CD8-positive, alpha-beta memory T cell (primary cell): ENCODE measurements around the gene KRTAP10-1. TPM values are rescaled to one million over a fixed set of nuclear protein-coding genes. Genes with fewer than 3 reads are reported as not detected.
"Not testable (repeated sequence)": the region's sequence is repeated elsewhere in the genome, so short reads cannot be mapped to it uniquely, and the experiment has no call there.

Experiments used
- CTCF ChIA-PET: fragments of 350-600 bp; sonication (Branson Sonifier 250); formaldehyde crosslinking; loops from one replicate; lab custom pipeline; 2021; ENCODE audit warnings: antibody characterized with exemption; lab: Charles Lee
- POLR2A ChIA-PET: fragments of 350-600 bp; sonication (Branson Sonifier 250); formaldehyde crosslinking; loops from one replicate; lab custom pipeline; 2021; ENCODE audit warnings: antibody characterized with exemption; lab: Charles Lee
- DNase-seq, 5 donors: peaks; one replicate each; pipeline versions ENCODE4 v3.0.0 to v3.0.0-alpha.2; 2020 to 2022; ENCODE audit warnings: mixed read lengths in 1 of 5
- H3K27ac ChIP-seq: one replicate; pipeline ENCODE4 v1.7.0; 2013; ENCODE audit warnings: low read depth, mild to moderate bottlenecking, low read length, moderate library complexity
- H3K27me3 ChIP-seq: 2 replicates; pipeline ENCODE4 v1.7.0; 2013; ENCODE audit warnings: low read length, mild to moderate bottlenecking; ENCODE audit not compliant: insufficient read depth, poor library complexity, severe bottlenecking
- H3K36me3 ChIP-seq: 2 replicates; pipeline ENCODE4 v1.7.0; 2013; ENCODE audit warnings: mild to moderate bottlenecking, low read length, moderate library complexity; ENCODE audit not compliant: insufficient read depth
- H3K4me1 ChIP-seq: 2 replicates; pipeline ENCODE4 v1.7.0; 2013; ENCODE audit warnings: mild to moderate bottlenecking, low read length, moderate library complexity; ENCODE audit not compliant: insufficient read depth
- H3K4me3 ChIP-seq: 2 replicates; pipeline ENCODE4 v1.7.0; 2013; ENCODE audit warnings: mild to moderate bottlenecking, low read length
- H3K9me3 ChIP-seq: 2 replicates; pipeline ENCODE4 v1.7.0; 2013; ENCODE audit warnings: mild to moderate bottlenecking, low read length
- H3K27ac Mint-ChIP-seq, 8 donors: one replicate each; pipeline ENCODE4 v1.8.0; 2020 to 2021; ENCODE audit warnings: mixed read lengths in 8 of 8, mild to moderate bottlenecking in 6 of 8, inconsistent platforms in 3 of 8, moderate library complexity in 3 of 8
- H3K27me3 Mint-ChIP-seq, 2 donors: one replicate each; pipeline ENCODE4 v1.8.0; 2020 to 2021; ENCODE audit warnings: mixed read lengths in 2 of 2, mild to moderate bottlenecking in 1 of 2, moderate library complexity in 1 of 2
- H3K36me3 Mint-ChIP-seq, 3 donors: one replicate each; pipeline ENCODE4 v1.8.0; 2020 to 2021; ENCODE audit warnings: mixed read lengths in 3 of 3, inconsistent platforms in 1 of 3, mild to moderate bottlenecking in 1 of 3
- H3K4me1 Mint-ChIP-seq, 3 donors: one replicate each; pipeline ENCODE4 v1.8.0; 2020 to 2021; ENCODE audit warnings: mixed read lengths in 3 of 3, inconsistent platforms in 1 of 3, mild to moderate bottlenecking in 1 of 3
- H3K4me3 Mint-ChIP-seq, 7 donors: one replicate each; pipeline ENCODE4 v1.8.0; 2020 to 2021; ENCODE audit warnings: mixed read lengths in 7 of 7, mild to moderate bottlenecking in 6 of 7, moderate library complexity in 4 of 7, inconsistent platforms in 2 of 7
- H3K9me3 Mint-ChIP-seq, 5 donors: one replicate each; pipeline ENCODE4 v1.8.0; 2020 to 2022; ENCODE audit warnings: mixed read lengths in 5 of 5, mild to moderate bottlenecking in 3 of 5, moderate library complexity in 2 of 5, inconsistent platforms in 1 of 5
- polyA plus RNA-seq: library from polyadenylated mRNA; unstranded; fragments of 300-500 nt; fragmentation: Illumina TruSeq; gene quantifications from one replicate; pipeline ENCODE4 v1.2.3, GENCODE V29; 2021
- total RNA-seq, 2 experiments: library from RNA; stranded (reverse); gene quantifications; one replicate each; pipeline ENCODE4 v1.2.3, GENCODE V29; 2021

Gene KRTAP10-1
- total and polyA plus RNA-seq, 3 experiments from 2014 or later, result not detected

- Mint-ChIP-seq H3K4me1 (peaks cover 1 to 16% (median 14%) of the 10 kb centered on the region in 3 donors), H3K9me3 (peaks cover 19 to 46% (median 29%) of the 10 kb centered on the region in 5 donors), H3K36me3 (peaks cover 0 to 35% (median 3%) of the 10 kb centered on the region in 3 donors), H3K27me3 (peaks cover 13 to 20% of the 10 kb centered on the region in 2 donors)
- H3K4me3 ChIP-seq, H3K36me3 ChIP-seq, H3K4me1 ChIP-seq, H3K9me3 ChIP-seq, H3K27ac Mint-ChIP-seq, DNase-seq, H3K27ac ChIP-seq, H3K4me3 Mint-ChIP-seq, H3K27me3 ChIP-seq, POLR2A ChIA-PET: not testable (repeated sequence)
- CTCF ChIA-PET, result interaction anchor here (0.8 to 1.2 kb wide), 2 partner anchors 38 to 70 kb away, joined by 3 to 4 read pairs; no protein-coding TSS in a partner anchor
Measured at GRCh38 chr21:44580231-44580821, 40.3 kb upstream of the KRTAP10-1 start, which contains the start of gene KRTAP10-5. KRTAP10-5 (minus strand) TSS chr21:44580604; CDS start chr21:44580578, 26 bp downstream.

DNA sequence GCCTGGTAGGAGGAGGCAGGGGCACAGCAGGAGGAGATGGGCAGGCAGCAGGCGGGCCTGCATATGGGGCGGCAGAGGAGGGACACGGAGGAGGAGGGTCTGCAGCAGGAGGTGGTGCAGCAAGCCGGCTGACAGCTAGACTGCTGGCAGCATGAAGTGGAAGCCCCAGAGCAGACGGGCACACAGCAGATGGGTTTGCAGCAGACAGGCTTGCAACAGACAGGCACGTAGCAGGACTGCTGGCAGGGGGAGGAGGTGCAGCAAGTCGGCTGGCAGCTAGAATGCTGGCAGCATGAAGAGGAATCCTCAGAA, 39.8 kb upstream of the KRTAP10-1 start:
- ChIA-PET CTCF (interaction anchor here (1.2 kb wide), 1 partner anchor 39 kb away, joined by 4 read pairs; no protein-coding TSS in a partner anchor), POLR2A (no interaction called here)
- DNase-seq, result no peak
- Mint-ChIP-seq H3K9me3 (peaks cover 19 to 46% (median 29%) of the 10 kb centered on the region in 5 donors), H3K4me1 (peaks cover 5 to 19% (median 14%) of the 10 kb centered on the region in 3 donors), H3K36me3 (peaks cover 0 to 35% (median 3%) of the 10 kb centered on the region in 3 donors), H3K27ac (no peak overlapping the region), H3K27me3 (peaks cover 9 to 19% of the 10 kb centered on the region in 2 donors), H3K4me3 (no peak overlapping the region)
- Histone ChIP-seq H3K4me3 (no peak overlapping the region), H3K27me3 (no peaks in the 10 kb centered on the region), H3K4me1 (peaks cover 3% of the 10 kb centered on the region), H3K36me3 (no peaks in the 10 kb centered on the region), H3K9me3 (no peaks in the 10 kb centered on the region), H3K27ac (no peak overlapping the region)

GRCh38 chr21:44579056-44579832, 39.2 kb upstream of the KRTAP10-1 start:
- Histone ChIP-seq H3K4me1 (peaks cover 3% of the 10 kb centered on the region), H3K9me3 (no peaks in the 10 kb centered on the region), H3K4me3 (no peak overlapping the region), H3K27ac (no peak overlapping the region), H3K27me3 (no peaks in the 10 kb centered on the region), H3K36me3 (no peaks in the 10 kb centered on the region)
- Mint-ChIP-seq H3K36me3 (peaks cover 0 to 35% (median 3%) of the 10 kb centered on the region in 3 donors), H3K27me3 (peaks cover 9 to 19% of the 10 kb centered on the region in 2 donors), H3K4me3 (no peak overlapping the region), H3K4me1 (peaks cover 5 to 20% (median 14%) of the 10 kb centered on the region in 3 donors), H3K9me3 (peaks cover 19 to 46% (median 29%) of the 10 kb centered on the region in 5 donors), H3K27ac (peak overlapping the region in 1 of 8 donors; percentile 91)
- ChIA-PET CTCF (no interaction called here), POLR2A (no interaction called here)
- DNase-seq, result no peak

GRCh38 chr21:44578371-44579055, 38.5 kb upstream of the KRTAP10-1 start:
- H3K4me3 Mint-ChIP-seq, result no peak overlapping the region
- H3K36me3 Mint-ChIP-seq, result peaks cover 0 to 34% (median 3%) of the 10 kb centered on the region in 3 donors
- H3K9me3 ChIP-seq, result no peaks in the 10 kb centered on the region
- peaks cover 19 to 46% (median 29%) of the 10 kb centered on the region in 5 donors for H3K9me3 Mint-ChIP-seq
- no peaks in the 10 kb centered on the region for H3K4me1 ChIP-seq
- H3K4me3 ChIP-seq, result no peak overlapping the region
- H3K27me3 ChIP-seq, result no peaks in the 10 kb centered on the region
- no peak overlapping the region for H3K27ac Mint-ChIP-seq
- H3K36me3 ChIP-seq, result no peaks in the 10 kb centered on the region
- DNase-seq, result no peak
- H3K27me3 Mint-ChIP-seq, result peaks cover 4 to 19% of the 10 kb centered on the region in 2 donors
- H3K4me1 Mint-ChIP-seq, result peaks cover 5 to 13% (median 7%) of the 10 kb centered on the region in 3 donors
- H3K27ac ChIP-seq, result no peak overlapping the region
- ChIA-PET POLR2A (no interaction called here), CTCF (no interaction called here)

DNA sequence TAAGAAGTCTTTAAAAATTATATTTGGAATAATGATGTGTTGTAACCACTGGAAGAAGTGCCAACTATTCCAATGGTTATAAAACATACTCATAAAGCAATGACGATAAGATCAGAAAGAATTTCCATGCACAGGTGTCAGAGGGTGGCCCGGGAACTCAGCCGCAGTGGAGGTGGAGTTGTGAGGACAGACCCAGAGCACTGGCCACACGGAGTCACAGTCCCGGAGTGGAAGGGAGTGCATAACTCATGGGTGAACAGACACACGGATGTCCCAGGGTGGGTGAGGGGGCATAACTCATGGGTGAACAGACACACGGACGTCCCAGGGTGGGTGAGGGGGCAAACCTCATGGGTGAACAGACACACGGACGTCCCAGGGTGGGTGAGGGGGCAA, 36.0 kb upstream of the KRTAP10-1 start:
- no peaks in the 10 kb centered on the region for H3K27me3 ChIP-seq
- no peaks in the 10 kb centered on the region for H3K36me3 ChIP-seq
- H3K4me1 Mint-ChIP-seq, result peaks cover 0 to 13% (median 4%) of the 10 kb centered on the region in 3 donors
- H3K4me3 Mint-ChIP-seq, result no peak overlapping the region
- no peak for DNase-seq
- H3K4me1 ChIP-seq, result no peaks in the 10 kb centered on the region
- peaks cover 12 to 31% (median 23%) of the 10 kb centered on the region in 5 donors for H3K9me3 Mint-ChIP-seq
- H3K27ac ChIP-seq, result no peak overlapping the region
- ChIA-PET POLR2A (no interaction called here), CTCF (no interaction called here)
- H3K4me3 ChIP-seq, result no peak overlapping the region
- H3K27ac Mint-ChIP-seq, result no peak overlapping the region
- no peaks in the 10 kb centered on the region for H3K9me3 ChIP-seq
- H3K36me3 Mint-ChIP-seq, result peaks cover 0 to 17% (median 1%) of the 10 kb centered on the region in 3 donors
- peaks cover 3 to 19% of the 10 kb centered on the region in 2 donors for H3K27me3 Mint-ChIP-seq

- CTCF ChIA-PET, result no interaction called here
- POLR2A ChIA-PET, result no interaction called here
- no peak overlapping the region for H3K27ac ChIP-seq
- peaks cover 10 to 27% (median 21%) of the 10 kb centered on the region in 5 donors for H3K9me3 Mint-ChIP-seq
- no peak for DNase-seq
- H3K9me3 ChIP-seq, result no peaks in the 10 kb centered on the region
- H3K4me1 ChIP-seq, result no peaks in the 10 kb centered on the region
- H3K27me3 Mint-ChIP-seq, result peaks cover 3 to 19% of the 10 kb centered on the region in 2 donors
- H3K36me3 ChIP-seq, result no peaks in the 10 kb centered on the region
- no peak overlapping the region for H3K27ac Mint-ChIP-seq
- no peak overlapping the region for H3K4me3 ChIP-seq
- H3K4me3 Mint-ChIP-seq, result no peak overlapping the region
- H3K27me3 ChIP-seq, result no peaks in the 10 kb centered on the region
- peaks cover 0 to 17% (median 1%) of the 10 kb centered on the region in 3 donors for H3K36me3 Mint-ChIP-seq
- H3K4me1 Mint-ChIP-seq, result peaks cover 0 to 13% (median 4%) of the 10 kb centered on the region in 3 donors
Measured at GRCh38 chr21:44575307-44576024, 35.5 kb upstream of the KRTAP10-1 start.

DNA sequence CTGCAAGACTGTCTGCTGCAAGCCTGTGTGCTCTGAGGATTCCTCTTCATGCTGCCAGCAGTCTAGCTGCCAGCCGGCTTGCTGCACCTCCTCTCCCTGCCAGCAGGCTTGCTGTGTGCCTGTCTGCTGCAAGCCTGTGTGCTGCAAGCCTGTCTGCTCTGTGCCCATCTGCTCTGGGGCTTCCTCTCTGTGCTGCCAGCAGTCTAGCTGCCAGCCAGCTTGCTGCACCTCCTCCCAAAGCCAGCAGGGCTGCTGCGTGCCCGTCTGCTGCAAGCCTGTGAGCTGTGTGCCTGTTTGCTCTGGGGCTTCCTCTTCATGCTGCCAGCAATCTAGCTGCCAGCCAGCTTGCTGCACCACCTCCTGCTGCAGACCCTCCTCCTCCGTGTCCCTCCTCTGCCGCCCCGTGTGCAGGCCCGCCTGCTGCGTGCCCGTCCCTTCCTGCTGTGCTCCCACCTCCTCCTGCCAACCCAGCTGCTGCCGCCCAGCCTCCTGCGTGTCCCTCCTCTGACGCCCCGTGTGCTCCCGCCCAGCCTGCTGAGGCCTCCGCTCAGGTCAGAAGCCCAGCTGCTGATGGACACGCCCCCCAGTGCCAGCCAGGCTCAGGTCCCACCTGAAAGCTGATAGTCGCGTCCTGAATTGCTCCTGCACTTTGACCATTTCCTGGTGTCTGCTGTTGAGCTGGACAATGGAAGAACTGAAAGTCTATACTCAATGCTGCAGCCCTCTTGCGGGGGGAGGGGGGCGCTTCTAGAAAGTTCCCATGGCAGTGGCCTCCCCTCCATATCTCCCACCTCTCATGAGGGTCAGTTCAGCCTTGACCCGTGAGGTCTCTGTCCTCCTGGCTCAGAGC, 34.7 kb upstream of the KRTAP10-1 start:
- H3K4me1 ChIP-seq, result no peaks in the 10 kb centered on the region
- peaks cover 4 to 20% of the 10 kb centered on the region in 2 donors for H3K27me3 Mint-ChIP-seq
- no peak for DNase-seq
- H3K4me3 ChIP-seq, result no peak overlapping the region
- peaks cover 0 to 17% (median 0%) of the 10 kb centered on the region in 3 donors for H3K36me3 Mint-ChIP-seq
- peak overlapping the region in 2 of 7 donors; percentile 32 to 66 for H3K4me3 Mint-ChIP-seq
- peaks cover 0 to 13% (median 4%) of the 10 kb centered on the region in 3 donors for H3K4me1 Mint-ChIP-seq
- H3K27me3 ChIP-seq, result no peaks in the 10 kb centered on the region
- no peak overlapping the region for H3K27ac ChIP-seq
- H3K36me3 ChIP-seq, result no peaks in the 10 kb centered on the region
- H3K9me3 ChIP-seq, result no peaks in the 10 kb centered on the region
- H3K9me3 Mint-ChIP-seq, result peaks cover 6 to 23% (median 17%) of the 10 kb centered on the region in 5 donors
- peak overlapping the region in 1 of 8 donors; percentile 34 for H3K27ac Mint-ChIP-seq
- CTCF ChIA-PET, result no interaction called here
- POLR2A ChIA-PET, result no interaction called here
